ENCODE data around the gene RSPH6A. TPM values are rescaled to one million over a fixed set of nuclear protein-coding genes. Genes with fewer than 3 reads are reported as not detected.
"Not testable (repeated sequence)": the region's sequence is repeated elsewhere in the genome, so short reads cannot be mapped to it uniquely, and the experiment has no call there.

Gene RSPH6A
- polyA plus RNA-seq, 3 donors = 0.03 TPM; not detected in 2

DNA sequence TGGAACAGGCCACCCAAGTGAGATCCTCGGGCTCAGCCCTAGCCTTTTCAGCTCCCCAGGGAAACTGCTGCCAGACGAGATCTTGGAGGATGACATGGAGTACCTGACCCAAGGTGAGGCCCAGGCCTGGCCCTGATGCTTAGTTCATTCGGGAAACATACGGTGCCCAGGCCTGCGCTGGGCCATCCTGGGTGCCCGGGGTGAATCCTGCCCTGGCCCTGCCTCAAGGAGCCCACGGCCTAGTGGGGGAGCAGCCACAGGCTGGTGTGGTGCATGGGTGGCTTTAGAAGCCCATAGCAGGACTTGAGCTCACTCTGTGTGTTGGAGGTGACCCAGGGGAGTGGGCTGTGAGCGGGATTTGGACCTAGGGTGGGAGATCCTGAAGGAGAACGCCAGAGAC, 56.2 kb downstream of the RSPH6A start:
- H3K27ac ChIP-seq (ENCODE audit: low read depth, low read length) = no peak overlapping the region
- 81 to 92% (median 85%) methylated on average over 9 of the region's 9 CpGs for WGBS, 3 donors

- no peak overlapping the region for H3K27ac ChIP-seq (ENCODE audit: low read depth, low read length)
- WGBS, 3 donors = 79 to 84% (median 80%) methylated on average over 9 of the region's 9 CpGs
Observed at GRCh38 chr19:45757695-45758094, 57.4 kb downstream of the RSPH6A start.

DNA sequence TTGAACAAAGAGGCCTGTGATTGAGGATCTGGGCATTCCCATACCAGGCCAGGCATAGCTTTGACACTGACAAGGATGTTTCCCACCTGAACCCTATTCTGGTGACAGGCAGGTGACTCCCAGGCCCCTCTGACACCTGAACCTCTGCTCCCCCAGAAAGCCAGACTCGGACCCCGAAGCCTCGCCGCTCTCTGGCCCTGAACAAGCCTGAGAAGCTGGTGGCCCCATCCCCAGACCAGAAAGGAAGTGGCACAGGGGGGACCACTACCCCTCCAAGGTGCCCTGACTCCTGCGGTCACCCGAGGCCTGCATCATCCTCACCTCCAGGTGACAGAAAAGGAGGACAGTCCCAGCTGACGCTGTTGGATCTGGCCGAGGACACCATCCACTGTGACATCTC, 60.8 kb downstream of the RSPH6A start:
- WGBS, 3 donors = 95 to 97% (median 96%) methylated on average over 8 of the region's 8 CpGs
- H3K27ac ChIP-seq (ENCODE audit: low read depth, low read length) = no peak overlapping the region

DNA sequence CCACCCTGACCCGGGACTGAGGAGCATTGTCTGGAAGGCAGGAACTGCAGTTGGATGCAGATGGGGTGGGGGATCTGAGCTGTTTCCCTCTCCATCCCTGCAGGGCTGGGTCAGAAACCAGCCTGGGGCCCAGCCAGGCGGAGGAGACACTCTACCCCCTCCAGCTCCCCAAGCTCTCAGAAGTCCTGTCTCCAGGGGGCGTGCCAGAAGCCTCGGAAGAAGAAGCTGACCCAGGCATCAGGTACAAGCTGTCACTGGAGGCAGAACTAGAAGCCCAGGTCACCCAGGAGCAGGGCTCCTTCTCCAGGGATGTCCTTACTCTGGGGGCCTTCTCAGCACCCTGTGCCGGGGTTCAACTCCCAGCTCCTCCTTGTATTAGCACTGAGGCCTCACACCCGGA, 61.6 kb downstream of the RSPH6A start:
- WGBS, 3 donors = 70 to 74% (median 73%) methylated on average over 6 of the region's 6 CpGs
- H3K27ac ChIP-seq (ENCODE audit: low read depth, low read length) = no peak overlapping the region

DNA sequence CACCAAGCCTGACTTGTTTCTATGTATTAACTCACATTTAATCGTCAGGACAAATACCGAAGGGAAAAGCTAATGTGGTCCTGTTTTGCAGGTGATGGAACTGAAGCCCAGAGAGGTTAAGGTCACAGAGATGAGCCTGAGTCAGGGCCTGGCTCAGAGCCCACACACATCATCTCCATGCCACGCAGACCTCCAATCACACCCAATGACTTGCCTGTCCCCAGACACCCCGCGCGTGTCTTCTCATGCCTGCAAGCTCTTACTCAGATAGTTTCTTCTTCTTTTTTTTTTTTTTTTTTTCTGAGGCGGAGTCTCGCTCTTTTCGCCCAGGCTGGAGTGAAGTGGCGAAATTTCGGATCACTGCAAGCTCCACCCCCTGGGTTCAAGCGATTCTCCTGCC, 62.5 kb downstream of the RSPH6A start:
- H3K27ac ChIP-seq (ENCODE audit: low read depth, low read length) = no peak overlapping the region
- 92 to 96% (median 93%) methylated on average over 12 of the region's 12 CpGs for WGBS, 3 donors

- H3K27ac ChIP-seq (ENCODE audit: low read depth, low read length) = not testable (repeated sequence)
- WGBS, 3 donors = 89 to 92% (median 92%) methylated on average over 10 of the region's 10 CpGs
Observed at GRCh38 chr19:45751483-45751882, 63.6 kb downstream of the RSPH6A start.

- no peak overlapping the region for H3K27ac ChIP-seq (ENCODE audit: low read depth, low read length)
- 77 to 83% (median 82%) methylated on average over 5 of the region's 5 CpGs for WGBS, 3 donors
Observed at GRCh38 chr19:45747513-45747912, 67.6 kb downstream of the RSPH6A start.

- 61 to 76% (median 68%) methylated on average over 5 of the region's 5 CpGs for WGBS, 3 donors
- no peak overlapping the region for H3K27ac ChIP-seq (ENCODE audit: low read depth, low read length)
Observed at GRCh38 chr19:45746866-45747265, 68.2 kb downstream of the RSPH6A start.

Other genes with a start within 250 kb of the RSPH6A start
- gene OPA3, start 230.5 kb downstream of the RSPH6A start, polyA plus RNA-seq = 1 to 10 TPM; 3.1 to 6.7 (median 3.5) TPM
- gene GPR4, start 213.1 kb downstream of the RSPH6A start, polyA plus RNA-seq = 10 to 100 TPM in 2 of 3 donors, 1 to 10 TPM in 1; 1.3 to 29.5 (median 11.6) TPM
- gene EML2, start 175.9 kb downstream of the RSPH6A start, polyA plus RNA-seq = 10 to 100 TPM; 17.5 to 29.2 (median 22.3) TPM
- 10 to 100 TPM in 1 of 3 donors, 1 to 10 TPM in 2; 5.6 to 20.2 (median 7.2) TPM for gene GIPR, start 147.1 kb downstream of the RSPH6A start, polyA plus RNA-seq
- gene SNRPD2, start 123.4 kb downstream of the RSPH6A start, polyA plus RNA-seq = 100 to 1,000 TPM; 175 to 370 (median 310) TPM
- 1 to 10 TPM; 3.9 to 5.4 (median 4.9) TPM for gene QPCTL, start 122.6 kb downstream of the RSPH6A start, polyA plus RNA-seq
- 1 to 10 TPM; 7.0 to 8.0 (median 7.3) TPM for gene FBXO46, start 84.4 kb downstream of the RSPH6A start, polyA plus RNA-seq
- gene MEIOSIN, start 81.9 kb downstream of the RSPH6A start, polyA plus RNA-seq = under 1 TPM; 0.01 to 0.11 (median 0.02) TPM
- gene SIX5, start 46.1 kb downstream of the RSPH6A start, polyA plus RNA-seq = 10 to 100 TPM; 19.7 to 33.3 (median 23.3) TPM
- 100 to 1,000 TPM in 1 of 3 donors, 10 to 100 TPM in 2; 36.1 to 119 (median 40.8) TPM for gene DMPK, start 32.8 kb downstream of the RSPH6A start, polyA plus RNA-seq
- 10 to 100 TPM; 13.9 to 43.0 (median 35.8) TPM for gene DMWD, start 22.5 kb downstream of the RSPH6A start, polyA plus RNA-seq
- 10 to 100 TPM; 25.9 to 57.0 (median 36.8) TPM for gene SYMPK, start 47.8 kb upstream of the RSPH6A start, polyA plus RNA-seq
- 10 to 100 TPM in 1 of 3 donors, 1 to 10 TPM in 1, not detected in 1; 3.6 to 32.1 TPM for gene FOXA3, start 49.0 kb upstream of the RSPH6A start, polyA plus RNA-seq
- 10 to 100 TPM in 2 of 3 donors, 1 to 10 TPM in 1; 7.7 to 13.9 (median 10.0) TPM for gene IRF2BP1, start 70.8 kb upstream of the RSPH6A start, polyA plus RNA-seq
- 1 to 10 TPM; 2.9 to 3.4 (median 3.4) TPM for gene MYPOP, start 87.3 kb upstream of the RSPH6A start, polyA plus RNA-seq
- gene NANOS2, start 99.5 kb upstream of the RSPH6A start, polyA plus RNA-seq = not detected
- gene NOVA2, start 158.6 kb upstream of the RSPH6A start, polyA plus RNA-seq = 1 to 10 TPM in 2 of 3 donors, under 1 TPM in 1; 0.49 to 7.4 (median 2.8) TPM
- 1 to 10 TPM; 7.2 to 8.6 (median 7.8) TPM for gene CCDC61, start 180.2 kb upstream of the RSPH6A start, polyA plus RNA-seq
- 1 to 10 TPM in 2 of 3 donors, not detected in 1; 7.6 to 8.7 TPM for gene PGLYRP1, start 207.7 kb upstream of the RSPH6A start, polyA plus RNA-seq
- gene IGFL4, start 225.7 kb upstream of the RSPH6A start, polyA plus RNA-seq = under 1 TPM in 1 of 3 donors, not detected in 2; 0.02 TPM